GM21576 (cell line): Measurements from ENCODE around the gene RHBDL1.

Experiments
- ATAC-seq: cut with Tn5 transposase; IDR thresholded peaks from one replicate; pipeline ENCODE4 v1.9.1; 2021; ENCODE audit warnings: mild to moderate bottlenecking, moderate library complexity; ENCODE audit not compliant: unreplicated experiment

RHBDL1 gene

DNA sequence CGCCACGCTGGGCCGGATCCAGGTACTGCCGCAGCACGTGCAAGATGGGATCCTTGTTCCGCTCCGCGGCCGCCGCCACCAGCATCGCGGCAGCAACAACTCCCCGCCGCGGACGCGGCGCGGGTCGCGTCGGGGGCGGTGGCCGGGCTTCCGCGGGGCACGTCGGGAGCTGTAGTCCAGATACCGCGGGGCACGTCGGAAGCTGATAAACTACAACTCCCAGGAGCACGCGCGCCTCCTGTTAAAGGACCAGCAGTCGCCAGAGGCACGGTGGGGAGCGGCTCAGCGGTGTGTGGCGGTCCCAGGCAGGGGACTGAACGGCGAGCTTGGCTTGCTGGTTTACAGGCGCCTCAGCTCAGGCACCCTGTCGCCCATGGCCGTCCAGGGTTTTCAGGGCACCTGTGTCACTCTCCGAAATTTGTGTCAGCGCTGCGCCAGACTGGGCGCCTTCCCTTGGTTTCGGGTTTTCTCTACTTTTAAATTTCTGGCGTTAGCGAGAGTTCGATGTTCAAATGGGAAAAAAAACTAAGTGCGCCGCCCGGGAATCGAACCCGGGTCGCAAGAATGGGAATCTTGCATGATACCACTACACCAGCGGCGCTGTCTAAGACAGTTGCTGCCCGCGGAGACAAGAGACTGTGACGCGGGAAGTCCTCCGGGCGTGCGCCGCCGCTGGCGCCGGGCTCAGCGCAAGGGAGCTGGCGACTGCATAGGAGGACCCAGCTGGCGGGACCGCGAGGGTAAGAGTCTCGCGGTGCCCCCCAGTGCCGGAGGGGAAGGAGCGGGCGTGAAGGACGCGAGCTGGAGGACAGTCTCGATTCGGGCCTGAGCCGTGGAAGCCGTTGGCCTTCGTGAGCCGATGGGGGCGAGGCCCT is 39.0 kb upstream of the RHBDL1 start, which contains the start of gene METTL26:
TSS of gene METTL26 (minus strand) at position 100 of the 875 bp plus-strand sequence. CDS start at position 85, 15 bp downstream.
- ATAC-seq: peak; percentile 63

DNA sequence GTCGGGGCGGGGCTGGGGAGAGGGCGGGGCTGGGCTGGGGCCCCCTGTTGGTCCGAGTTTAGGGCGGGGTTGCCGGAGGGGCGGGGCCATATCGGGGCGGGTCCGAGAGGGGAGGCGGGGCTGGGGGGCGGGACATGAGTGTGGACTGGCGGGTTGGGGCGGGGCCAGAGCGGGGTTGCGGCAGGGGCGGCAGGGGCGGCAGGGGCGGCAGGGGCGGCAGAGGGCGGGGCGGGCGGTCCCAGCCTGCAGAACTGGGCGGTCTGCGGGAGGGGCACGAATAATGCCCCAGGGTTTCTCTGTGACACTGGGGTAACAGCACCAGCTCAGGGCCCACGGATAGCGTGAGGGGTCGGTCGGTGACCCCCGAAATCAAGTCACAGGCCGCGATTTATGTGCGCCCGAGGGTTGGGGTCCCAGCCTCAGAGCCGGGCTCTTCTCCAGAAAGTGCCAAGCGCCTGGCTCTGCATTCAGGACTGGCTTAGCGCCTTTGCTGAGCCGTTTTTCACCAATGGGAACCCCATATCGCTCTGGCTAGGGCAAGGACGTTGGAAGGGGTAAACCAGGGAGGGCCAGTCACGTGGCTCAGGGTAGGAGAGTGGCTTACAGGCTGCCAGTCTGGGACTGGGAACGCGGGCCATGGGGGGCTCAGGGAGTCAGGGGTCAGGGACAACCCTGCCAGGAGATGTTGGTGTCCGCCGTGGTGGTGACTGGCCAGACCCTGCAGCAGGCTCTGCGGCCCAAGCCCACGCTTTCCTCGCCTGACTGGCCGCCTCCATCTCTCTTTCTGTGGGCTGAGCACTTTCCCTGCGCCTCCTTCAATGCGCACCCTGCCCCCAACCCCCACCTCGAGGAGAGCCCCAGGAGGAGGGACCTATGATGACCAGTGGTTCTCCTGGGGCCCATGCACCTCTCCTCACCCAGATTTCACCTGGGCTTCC is 38.1 kb upstream of the RHBDL1 start:
- no peak for ATAC-seq

DNA sequence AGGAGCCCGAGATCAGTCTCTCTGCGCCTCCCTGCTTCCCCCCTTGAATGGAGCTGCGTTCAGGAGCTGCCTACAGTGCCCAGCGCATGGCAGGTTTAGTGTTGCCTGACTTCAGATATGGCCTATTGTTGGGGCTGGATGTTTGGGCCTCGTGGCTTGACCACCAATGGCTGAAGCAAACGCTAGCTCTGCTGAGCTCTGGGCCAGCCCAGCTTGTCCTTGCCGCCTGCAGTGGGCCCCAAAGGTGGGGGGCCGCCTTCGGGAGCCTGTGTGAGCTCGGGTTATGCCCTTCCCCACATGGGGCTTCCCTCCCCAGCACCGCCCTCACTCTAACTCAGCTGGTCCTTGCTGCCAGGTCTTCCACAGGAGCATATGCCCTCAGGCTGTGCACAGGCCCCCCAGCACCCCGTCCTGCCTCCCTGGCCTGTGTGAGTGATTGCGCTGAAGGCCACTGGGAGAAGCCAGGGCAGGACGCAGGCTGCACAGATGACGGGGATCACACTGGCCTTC is 37.4 kb upstream of the RHBDL1 start:
- ATAC-seq: no peak

DNA sequence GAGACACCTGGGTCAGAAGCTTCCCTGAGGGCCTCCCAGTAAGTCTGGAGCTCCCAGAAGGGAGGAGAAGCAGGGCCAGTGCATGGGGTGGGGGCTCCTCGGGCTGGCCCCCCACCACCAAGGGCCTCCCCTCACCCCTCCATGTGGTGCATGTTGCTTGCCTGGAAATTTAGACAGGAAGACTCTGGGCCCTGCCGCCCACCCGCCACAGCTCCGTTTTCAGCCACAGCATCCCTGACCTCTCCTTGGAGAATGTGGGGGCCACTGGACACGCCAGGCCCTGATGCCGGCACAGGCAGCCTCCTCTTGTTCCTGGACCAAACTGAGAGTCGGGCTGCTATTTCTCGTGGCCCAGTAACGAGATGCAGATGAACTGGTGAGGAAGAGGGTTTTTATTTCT is 36.6 kb upstream of the RHBDL1 start:
- no peak for ATAC-seq

DNA sequence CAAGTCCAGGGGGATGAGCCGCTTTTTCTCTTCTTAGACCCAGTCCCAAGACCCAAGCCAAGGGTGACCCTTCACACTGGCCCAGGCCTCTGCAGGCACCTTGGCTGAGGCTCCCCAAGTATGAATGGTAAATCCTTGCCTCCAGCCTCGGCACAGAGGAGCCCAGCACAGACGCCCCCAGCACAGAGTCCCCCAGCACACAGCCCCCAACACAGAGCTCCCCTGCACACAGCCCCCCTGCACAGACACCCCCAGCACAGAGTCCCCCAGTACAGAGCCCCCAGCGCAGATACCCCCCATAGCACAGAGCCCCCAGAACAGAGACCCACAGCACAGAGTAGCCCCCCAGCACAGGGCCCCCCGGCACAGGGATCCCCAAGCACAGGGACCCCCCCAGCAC is 34.9 kb upstream of the RHBDL1 start:
- ATAC-seq: no peak

DNA sequence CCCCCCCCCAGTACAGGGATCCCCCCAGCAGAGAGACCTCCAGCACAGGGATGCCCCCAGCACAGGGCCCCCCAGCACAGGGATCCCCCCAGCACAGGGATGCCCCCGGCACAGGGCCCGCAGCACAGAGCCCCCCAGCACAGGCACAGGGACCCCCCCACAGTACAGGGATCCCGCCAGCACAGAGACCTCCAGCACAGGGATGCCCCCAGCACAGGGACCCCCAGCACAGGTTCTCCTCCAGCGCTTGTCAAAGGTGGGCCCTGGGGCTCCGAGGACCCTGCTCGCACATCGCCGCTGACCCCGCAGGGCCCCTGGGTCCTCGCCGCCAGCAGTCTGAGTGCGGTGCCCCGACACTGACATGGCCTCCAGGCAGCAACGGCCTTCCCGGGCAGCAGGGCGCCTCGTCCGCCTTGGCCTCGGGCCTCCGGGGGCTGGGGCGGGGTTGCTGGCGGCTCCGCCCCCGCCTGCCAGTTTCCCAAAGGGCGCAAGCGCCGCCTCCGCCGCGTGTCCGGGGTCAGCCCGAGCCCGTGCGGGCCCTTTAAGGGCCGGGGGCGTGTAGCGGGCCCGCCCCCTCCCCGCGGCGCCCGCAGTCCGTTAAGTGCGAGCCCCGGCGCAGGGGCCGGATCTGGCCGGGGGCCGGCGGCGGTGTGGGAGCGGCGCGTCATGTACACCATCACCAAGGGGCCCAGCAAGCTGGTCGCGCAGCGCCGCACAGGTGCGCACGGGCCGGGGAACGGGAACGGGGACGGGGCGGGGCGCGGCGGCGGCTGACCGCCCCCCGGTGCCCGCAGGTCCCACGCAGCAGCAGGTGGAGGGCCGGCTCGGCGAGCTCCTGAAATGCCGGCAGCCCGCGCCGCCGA is 33.9 kb upstream of the RHBDL1 start, which contains the start of gene MCRIP2:
TSS of gene MCRIP2 (plus strand) at position 503 of the 863 bp plus-strand sequence. CDS start at position 667, 164 bp downstream.
- peak; percentile 42 for ATAC-seq

DNA sequence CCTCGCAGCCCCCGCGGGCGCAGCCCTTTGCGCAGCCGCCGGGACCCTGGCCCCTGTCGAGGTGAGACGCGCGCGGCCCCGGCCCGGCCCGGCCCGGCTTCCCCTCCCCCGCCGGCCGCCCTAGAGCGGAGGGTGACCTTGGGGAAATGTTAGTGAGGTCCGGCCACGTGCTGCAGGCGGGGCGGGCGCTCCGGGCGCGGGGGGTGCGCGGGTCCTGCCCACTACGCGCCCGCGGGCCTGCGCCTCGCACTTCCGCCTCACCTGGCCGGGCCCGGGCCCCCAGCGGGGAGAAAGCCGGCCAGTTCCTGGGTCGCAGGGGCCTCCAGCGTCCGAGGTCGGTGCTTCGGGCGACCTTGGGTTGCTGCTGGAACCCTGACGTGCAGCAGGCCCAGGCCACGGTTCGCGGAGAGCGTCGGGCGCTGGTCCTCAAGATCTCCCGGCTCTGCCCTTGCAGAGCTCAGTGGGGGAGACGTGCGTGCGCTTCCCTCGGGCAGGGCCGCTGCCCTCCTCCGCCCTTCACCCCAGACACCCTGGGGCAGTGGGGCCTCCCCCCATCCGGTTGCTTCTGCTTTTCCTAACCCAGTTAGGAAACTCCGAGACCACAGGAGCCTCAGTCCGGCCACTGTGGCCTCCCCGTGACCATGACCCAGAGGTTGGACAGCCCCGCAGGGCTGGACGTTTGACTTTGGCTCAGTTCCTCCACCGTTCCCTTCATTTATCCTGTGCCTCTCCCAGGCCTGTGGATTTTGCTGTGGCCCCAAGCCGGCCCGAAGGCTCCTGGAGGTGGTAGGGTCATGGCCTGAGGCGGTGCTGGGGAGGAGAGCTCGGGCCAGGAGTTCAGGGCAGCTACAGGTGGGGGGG is 33.1 kb upstream of the RHBDL1 start:
- ATAC-seq: peak; percentile 32

DNA sequence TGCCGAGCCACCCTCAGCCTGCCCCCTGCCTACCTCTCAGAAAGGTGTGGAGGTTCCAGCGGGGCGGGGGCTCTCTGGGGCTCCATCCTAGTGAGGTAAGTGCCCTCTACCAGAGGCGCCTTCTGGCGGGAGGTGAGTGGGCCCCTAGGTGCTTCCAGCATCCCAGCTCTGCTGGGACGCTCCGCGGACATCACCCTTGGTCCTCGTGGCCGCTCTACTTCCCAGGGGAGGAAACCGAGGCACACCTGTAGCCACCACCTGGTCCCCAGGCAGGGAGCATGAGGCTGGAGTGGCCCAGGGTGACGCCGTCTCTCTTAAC is 32.5 kb upstream of the RHBDL1 start:
- ATAC-seq: no peak

DNA sequence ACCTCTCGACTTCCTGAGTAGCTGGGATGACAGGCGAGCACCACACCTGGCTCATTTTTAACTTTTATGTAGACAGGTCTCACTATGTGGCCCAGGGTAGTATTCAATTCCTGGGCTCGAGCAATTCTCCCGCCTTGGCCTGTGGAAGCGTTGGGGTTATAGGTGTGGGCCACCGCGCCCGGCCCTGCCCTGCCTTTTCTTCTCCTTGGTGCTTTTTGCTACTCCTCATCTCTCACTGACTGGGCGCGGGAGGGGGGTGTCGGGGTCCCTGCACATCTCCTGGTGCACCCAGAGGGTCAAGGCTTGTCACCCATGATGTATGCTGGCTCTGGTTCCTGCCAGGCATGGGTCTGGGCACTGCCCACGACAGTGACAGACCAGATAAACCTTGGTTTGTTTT is 30.9 kb upstream of the RHBDL1 start:
- ATAC-seq: no peak

DNA sequence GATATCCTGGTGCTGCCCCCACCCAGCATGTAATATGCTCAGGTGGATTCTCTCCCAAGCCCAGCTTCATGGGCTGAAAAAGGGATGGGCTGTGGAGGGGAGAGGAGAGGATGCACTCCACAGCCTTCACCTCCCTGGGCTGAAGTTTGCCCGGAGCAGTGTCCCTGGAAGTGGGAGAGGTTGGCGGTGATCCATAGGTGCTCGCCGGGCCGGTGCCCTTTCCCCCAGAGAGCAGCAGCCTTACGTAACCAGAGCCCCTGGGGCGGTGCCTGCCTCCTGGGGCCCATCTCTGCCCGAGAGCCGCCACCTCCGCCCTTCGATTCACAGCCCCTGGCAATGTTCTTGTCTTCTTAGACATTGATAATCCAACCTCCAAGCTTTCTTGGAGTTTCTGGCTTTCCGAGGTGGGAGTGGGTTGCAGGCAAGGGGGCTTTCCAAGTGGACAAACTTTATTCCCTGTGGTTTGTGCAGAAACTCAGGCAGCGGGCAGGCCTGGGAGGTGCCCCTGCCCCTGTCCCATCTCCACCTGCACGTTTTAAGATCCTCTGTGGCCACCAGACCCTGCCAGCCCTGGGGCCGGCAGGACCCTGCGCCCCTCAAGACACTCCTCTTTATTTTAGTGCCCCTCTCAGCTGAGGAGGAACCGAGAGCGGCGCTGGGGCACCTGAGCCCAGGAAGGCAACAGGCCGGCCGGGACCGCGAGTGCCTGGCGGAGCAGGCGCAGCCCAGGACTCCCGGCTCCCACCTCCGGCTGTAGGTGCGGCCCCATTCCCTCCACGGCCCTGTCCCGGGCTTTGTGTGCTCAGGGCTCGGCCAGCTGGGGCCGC is 29.4 kb upstream of the RHBDL1 start:
- no peak for ATAC-seq

DNA sequence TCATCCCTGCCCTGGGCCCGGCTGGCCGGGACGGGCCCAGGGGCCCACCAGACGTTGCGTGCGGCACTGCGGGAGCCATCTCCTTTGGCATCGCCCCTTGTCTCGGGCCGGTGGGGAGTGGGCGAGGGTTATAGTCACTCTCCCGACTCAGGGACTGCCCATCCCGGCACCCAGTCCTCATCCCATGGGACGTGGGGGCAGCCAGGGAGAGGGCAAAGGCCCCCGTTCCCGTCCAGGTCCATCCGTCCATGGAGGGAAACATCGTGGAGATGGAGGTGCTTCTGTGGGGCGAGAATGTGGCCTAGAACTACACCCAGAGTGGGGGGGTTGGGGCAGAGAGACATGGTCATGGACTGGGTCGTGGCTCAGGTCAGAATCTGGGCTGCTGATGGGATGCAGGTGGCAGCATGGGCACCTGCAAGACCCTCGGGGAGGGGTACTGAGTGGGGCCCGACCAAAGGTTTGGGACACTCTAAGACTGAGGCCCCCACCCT is 28.7 kb upstream of the RHBDL1 start:
- no peak for ATAC-seq

DNA sequence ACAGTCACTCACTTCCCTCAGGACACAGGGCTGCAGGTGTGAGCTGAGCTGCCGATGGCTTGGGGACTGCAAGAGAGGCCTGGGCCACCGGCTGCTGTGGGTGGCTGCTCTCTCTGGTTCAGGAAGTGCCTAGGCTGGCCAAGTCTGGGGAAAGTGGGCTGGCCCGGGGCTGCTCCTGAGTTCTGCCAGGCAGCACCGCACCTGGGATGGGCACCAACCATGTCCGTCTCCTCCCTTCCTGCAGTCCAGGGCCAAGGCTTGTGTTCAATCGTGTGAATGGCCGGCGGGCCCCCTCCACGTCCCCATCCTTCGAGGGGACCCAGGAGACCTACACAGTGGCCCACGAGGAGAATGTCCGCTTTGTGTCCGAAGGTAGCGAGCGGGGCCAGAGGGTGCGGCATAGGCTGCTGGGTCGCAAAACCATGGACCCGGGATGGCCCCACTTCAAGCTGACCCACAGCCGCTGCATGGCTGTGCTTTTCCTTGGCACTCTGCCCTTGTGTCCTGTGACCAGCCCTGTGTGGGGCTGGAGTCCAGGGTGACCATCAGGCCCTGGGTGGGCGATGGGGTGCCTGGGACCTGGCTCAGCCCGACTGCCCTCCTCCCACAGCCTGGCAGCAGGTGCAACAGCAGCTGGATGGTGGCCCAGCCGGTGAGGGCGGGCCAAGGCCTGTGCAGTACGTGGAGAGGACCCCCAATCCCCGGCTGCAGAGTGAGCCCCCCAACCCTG is 28.1 kb upstream of the RHBDL1 start:
- no peak for ATAC-seq

DNA sequence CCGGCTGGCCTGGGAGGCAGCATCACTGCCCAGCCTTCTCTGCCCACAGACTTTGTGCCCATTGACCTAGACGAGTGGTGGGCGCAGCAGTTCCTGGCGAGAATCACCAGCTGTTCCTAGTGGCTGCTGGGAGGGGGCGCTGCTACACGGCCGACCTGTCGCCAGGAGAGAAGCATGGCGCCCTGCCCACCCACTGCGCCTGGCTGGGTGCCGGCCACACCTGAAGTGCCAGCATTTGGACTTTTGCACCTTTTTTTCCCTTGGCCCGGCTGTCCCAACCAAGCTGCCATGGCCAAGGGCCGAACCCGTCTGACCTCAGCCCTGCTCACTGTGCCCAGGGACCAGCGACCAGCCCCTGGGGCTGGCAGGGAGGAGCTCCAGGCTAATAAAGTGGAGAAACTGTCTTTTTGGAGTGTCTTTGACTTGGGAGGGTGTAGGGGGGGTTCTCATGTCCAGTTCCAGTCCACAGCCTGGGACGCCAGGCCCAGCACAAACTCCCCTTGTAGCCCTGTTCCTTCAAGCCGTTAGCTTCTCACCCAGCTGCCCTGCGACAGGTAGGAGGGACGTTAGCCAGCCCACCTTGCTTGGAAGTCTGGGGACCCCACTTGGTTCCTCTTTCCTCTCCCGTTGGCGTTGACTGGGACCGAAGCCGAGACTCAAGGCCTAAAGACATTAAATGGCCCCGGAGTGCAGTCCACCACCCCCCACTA is 27.2 kb upstream of the RHBDL1 start:
- no peak for ATAC-seq

DNA sequence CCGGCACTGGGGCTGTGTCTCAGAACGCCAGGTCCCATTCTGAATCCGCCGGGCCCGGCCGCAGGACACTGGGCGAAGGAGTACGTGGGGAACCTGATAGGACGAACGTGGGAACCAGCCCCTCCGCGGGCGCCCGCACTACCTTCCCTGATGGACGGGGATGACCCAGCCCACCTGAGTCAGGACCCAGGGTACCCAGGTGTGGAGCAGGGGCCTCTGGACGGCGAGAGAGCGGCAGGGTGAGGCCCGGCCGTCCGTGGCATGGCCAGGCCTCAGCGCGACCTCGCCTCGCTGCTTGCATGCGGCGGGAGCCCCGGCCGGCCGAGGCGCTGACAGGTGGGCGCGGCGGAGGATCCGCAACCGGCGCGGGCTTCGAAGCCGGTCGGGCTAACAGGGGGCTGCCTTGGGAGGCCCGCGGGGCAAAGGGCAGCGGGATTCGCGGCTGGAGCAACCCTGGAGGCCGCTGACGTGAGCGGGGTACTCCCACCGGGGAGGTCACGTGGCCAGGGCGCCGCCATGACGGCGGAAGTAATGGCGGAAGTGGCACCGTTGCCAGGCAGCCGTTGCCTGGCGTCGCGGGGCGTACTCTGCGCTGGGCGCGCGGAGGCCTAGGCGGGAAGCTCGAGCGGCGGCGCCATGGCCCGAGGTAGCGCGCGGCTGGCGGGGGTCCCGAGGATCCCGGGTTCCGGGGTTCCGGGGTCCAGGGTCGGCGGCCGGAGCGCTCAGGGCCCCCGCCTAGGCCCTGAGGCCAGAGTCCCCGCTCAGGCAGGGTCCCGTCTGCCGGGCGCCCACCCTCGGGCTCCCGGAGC is 26.5 kb upstream of the RHBDL1 start, which contains the start of gene WDR90:
TSS of gene WDR90 (plus strand) at position 585 of the 809 bp plus-strand sequence. CDS start at position 637, 52 bp downstream.
- ATAC-seq: peak; percentile 64

DNA sequence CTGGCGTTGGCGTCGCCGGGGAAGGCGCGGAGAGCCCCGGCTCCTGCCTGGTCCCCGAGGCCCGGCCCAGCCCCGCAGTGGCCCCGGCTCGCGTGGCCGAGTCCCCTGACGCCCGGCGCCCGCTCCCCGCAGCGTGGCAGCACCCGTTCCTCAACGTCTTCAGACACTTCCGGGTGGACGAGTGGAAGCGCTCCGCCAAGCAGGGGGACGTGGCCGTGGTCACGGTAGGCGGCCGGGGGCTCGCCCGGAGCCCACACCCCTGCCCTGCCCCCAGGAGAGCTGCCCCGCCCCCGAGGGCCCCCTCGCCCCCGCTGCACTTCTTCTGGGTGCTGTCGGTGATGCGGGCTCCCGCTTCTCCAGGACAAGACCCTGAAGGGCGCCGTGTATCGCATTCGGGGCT is 25.8 kb upstream of the RHBDL1 start:
- no peak for ATAC-seq

DNA sequence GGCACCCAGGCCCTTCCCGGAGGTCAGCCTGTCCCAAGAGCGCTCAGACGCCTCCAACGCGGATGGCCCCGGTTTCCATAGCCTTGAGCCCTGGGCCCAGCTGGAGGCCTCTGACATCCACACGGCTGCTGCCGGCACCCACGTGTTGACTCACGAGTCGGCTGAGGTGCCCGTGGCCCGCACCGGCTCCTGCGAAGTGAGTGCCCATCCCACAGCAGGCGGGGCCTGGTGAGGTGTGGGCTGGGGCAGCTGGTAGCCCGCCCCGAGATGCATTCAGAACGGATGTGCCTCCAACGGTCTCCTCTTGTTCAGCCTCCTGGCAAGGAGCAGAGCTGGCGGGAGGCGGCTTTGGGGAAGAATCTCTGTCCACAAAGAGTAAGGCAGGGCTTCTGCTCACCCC is 23.6 kb upstream of the RHBDL1 start:
- no peak for ATAC-seq
